ENCODE measurements around the gene LRRC61. TPM values are rescaled to one million over a fixed set of nuclear protein-coding genes. Genes with fewer than 3 reads are reported as not detected.

The LRRC61 gene
- total and polyA plus RNA-seq, 2 of the 13 experiments (the other 11 are each of a cell fraction or from before 2014, with no cell fraction given), result 33.0 to 34.8 TPM

DNA sequence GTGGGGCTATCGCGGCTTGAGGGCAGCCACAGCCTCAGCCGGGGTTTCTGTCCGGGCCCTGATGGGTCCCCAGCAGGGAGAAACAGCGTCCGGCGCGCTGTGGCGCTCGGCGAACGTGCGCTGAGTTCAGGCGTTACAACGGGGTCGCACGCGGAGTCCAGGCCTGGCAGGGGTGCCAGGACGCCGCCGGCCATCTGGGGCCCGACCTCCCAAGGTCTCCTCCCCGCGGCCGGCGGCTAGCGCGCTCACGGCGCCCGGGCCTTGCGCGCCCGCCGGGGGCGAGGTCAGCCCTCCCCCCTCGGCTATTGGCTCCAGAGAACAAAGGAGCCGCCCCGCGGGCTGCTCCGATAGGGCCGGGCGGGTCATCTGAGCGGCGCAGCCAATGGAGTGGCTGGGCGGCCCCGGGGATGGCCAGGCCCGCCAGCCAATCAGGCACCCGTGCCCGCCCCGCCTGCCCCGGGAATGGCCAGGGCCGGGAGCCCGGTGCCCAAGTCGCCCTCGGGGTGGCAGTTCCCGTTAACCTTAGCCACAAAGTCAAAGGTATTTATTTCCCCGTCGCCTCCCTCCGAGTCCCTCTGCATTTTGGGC, 55.8 kb downstream of the LRRC61 start, which contains the start of gene ZNF775 (continued):
- TF ChIP-seq, protein P1, sequence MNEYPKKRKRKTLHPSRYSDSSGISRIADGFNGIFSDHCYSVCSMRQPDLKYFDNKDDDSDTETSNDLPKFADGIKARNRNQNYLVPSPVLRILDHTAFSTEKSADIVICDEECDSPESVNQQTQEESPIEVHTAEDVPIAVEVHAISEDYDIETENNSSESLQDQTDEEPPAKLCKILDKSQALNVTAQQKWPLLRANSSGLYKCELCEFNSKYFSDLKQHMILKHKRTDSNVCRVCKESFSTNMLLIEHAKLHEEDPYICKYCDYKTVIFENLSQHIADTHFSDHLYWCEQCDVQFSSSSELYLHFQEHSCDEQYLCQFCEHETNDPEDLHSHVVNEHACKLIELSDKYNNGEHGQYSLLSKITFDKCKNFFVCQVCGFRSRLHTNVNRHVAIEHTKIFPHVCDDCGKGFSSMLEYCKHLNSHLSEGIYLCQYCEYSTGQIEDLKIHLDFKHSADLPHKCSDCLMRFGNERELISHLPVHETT (CRISPR knock-in tag; conservative IDR thresholded peaks at IDR 0.05), result peak; percentile 87
- peak; percentile 91 for TF ChIP-seq HNRNPLL (IDR thresholded peaks at IDR 0.05; ENCODE audit: low read depth, low read length, poor library complexity, severe bottlenecking)
- peak; percentile 46; the same call in 1 of the 2 replicates for TF ChIP-seq HOXA3 (CRISPR knock-in tag; IDR thresholded peaks at IDR 0.05)
- TF ChIP-seq MATR3 (CRISPR knock-in tag; IDR thresholded peaks at IDR 0.05), result no peak
- TF ChIP-seq MYC (CRISPR knock-in tag; IDR thresholded peaks at IDR 0.05; ENCODE audit: borderline replicate concordance), result peak; percentile 60; the same call in 1 of the 2 replicates
- no peak for TF ChIP-seq ZNF512B (CRISPR knock-in tag; IDR thresholded peaks at IDR 0.05; ENCODE audit: borderline replicate concordance)
- TF ChIP-seq HMGXB4 (CRISPR knock-in tag; IDR thresholded peaks at IDR 0.05; ENCODE audit: borderline replicate concordance in 1 of 2, low read depth in 1 of 2), result peak in 1 of 2 experiments; percentile 46; a peak in 1 of 4 replicates
- peak; percentile 98 for TF ChIP-seq AGO2 (optimal IDR thresholded peaks at IDR 0.05; ENCODE audit: low read depth, low read length)
- 0 out of 2 replicates have a peak, but pooled peaks have one; percentile 47 for TF ChIP-seq ERF (CRISPR knock-in tag; IDR thresholded peaks at IDR 0.05)
- TF ChIP-seq RBFOX2 (IDR thresholded peaks at IDR 0.05; ENCODE audit: low read depth, low read length), result peak; percentile 99
- 0 out of 2 replicates have a peak, but pooled peaks have one; percentile 60 for TF ChIP-seq ZSCAN9 (CRISPR knock-in tag; IDR thresholded peaks at IDR 0.05; ENCODE audit: borderline replicate concordance)
- peak; percentile 67 for TF ChIP-seq MXD3 (CRISPR knock-in tag; IDR thresholded peaks at IDR 0.05)
- TF ChIP-seq AHR (CRISPR knock-in tag; IDR thresholded peaks at IDR 0.05), result no peak
- no peak for TF ChIP-seq ZNF660 (CRISPR knock-in tag; IDR thresholded peaks at IDR 0.05; ENCODE audit: borderline replicate concordance, low read depth)
- TF ChIP-seq GFI1 (CRISPR knock-in tag; IDR thresholded peaks at IDR 0.05; ENCODE audit: borderline replicate concordance), result peak; percentile 48; the same call in 1 of the 2 replicates
- no peak for TF ChIP-seq ZNF17 (CRISPR knock-in tag; IDR thresholded peaks at IDR 0.05)
- peak; percentile 66; the same call in 1 of the 2 replicates for TF ChIP-seq IRF2 (CRISPR knock-in tag; IDR thresholded peaks at IDR 0.05)
- peak; percentile 59; the same call in 1 of the 2 replicates for TF ChIP-seq NR2C2 (CRISPR knock-in tag; IDR thresholded peaks at IDR 0.05; ENCODE audit: borderline replicate concordance)
- no peak for TF ChIP-seq PLRG1 (conservative IDR thresholded peaks at IDR 0.05)
- TF ChIP-seq ZNF777 (CRISPR knock-in tag; IDR thresholded peaks at IDR 0.05), result peak; percentile 43; the same call in 1 of the 2 replicates
- TF ChIP-seq ZNF276 (CRISPR knock-in tag; IDR thresholded peaks at IDR 0.05; ENCODE audit: low read depth), result no peak
- peak; percentile 96 for TF ChIP-seq NFYC (CRISPR knock-in tag; IDR thresholded peaks at IDR 0.05)

Data from HepG2 (cell line).